ENCODE data around the gene HMGCR. TPM values are rescaled to one million over a fixed set of nuclear protein-coding genes. Genes with fewer than 3 reads are reported as not detected.
"Not testable (repeated sequence)": the region's sequence is repeated elsewhere in the genome, so short reads cannot be mapped to it uniquely, and the experiment has no call there.

Gene HMGCR
- total RNA-seq, 1 experiment from 2014 or later, result 101 TPM

GRCh38 chr5:75303419-75303818 is 33.6 kb upstream of the HMGCR start:
- TF ChIP-seq RAD21 (IDR thresholded peaks at IDR 0.05; ENCODE audit: low read depth), result no peak
- TF ChIP-seq YY1 (IDR thresholded peaks at IDR 0.05; ENCODE audit: extremely low read depth, insufficient replicate concordance, low read depth, low read length), result no peak
- TF ChIP-seq POLR2A (IDR thresholded peaks at IDR 0.05; ENCODE audit: borderline replicate concordance, extremely low read depth, insufficient read depth, insufficient read length), result no peak
- no peak for TF ChIP-seq ZBTB33 (IDR thresholded peaks at IDR 0.05; ENCODE audit: extremely low read depth, insufficient replicate concordance, low read length)
- TF ChIP-seq EZH2phosphoT487 (IDR thresholded peaks at IDR 0.05; ENCODE audit: borderline replicate concordance), result no peak
- no peak for TF ChIP-seq EZH2 (IDR thresholded peaks at IDR 0.05)
- TF ChIP-seq CEBPB (IDR thresholded peaks at IDR 0.05; ENCODE audit: low read depth), result no peak
- TF ChIP-seq POLR2AphosphoS5 (IDR thresholded peaks at IDR 0.05; ENCODE audit: low read depth, low read length), result no peak
- ChIA-PET RAD21 (ENCODE audit: low non-redundant PET in 1 of 2, low total read pairs in 2 of 2, uncharacterized antibody in 2 of 2, unreplicated experiment in 2 of 2) (no interaction called here), POLR2A (no interaction called here), CTCF (no interaction called here)
- Histone ChIP-seq H3K27me3 (ENCODE audit: insufficient read depth, low read length) (no peaks in the 10 kb centered on the region), H3K9me2 (ENCODE audit: insufficient read depth) (no peaks in the 10 kb centered on the region), H4K20me1 (ENCODE audit: insufficient read depth) (no peaks in the 10 kb centered on the region), H3K4me3 (replicated peaks in 1 of 2; ENCODE audit: low read depth in 1 of 2, low read length in 2 of 2) (no peak overlapping the region), H3K9ac (ENCODE audit: low read length) (no peak overlapping the region), H3K79me2 (ENCODE audit: insufficient read depth, low read length) (no peaks in the 10 kb centered on the region), H3K4me2 (ENCODE audit: low read length) (no peak overlapping the region), H3K4me1 (ENCODE audit: control insufficient read depth in 1 of 2, insufficient read depth in 2 of 2, low read length in 2 of 2) (no peaks in the 10 kb centered on the region), H3K9me3 (ENCODE audit: control insufficient read depth in 1 of 2, insufficient read depth in 1 of 2, low read depth in 1 of 2, low read length in 2 of 2) (no peaks in the 10 kb centered on the region), H3K36me3 (ENCODE audit: control insufficient read depth in 1 of 2, insufficient read depth in 2 of 2, low read length in 2 of 2) (no peaks in the 10 kb centered on the region), H2AFZ (ENCODE audit: low read depth, low read length, poor library complexity, severe bottlenecking) (no peak overlapping the region), H3K27ac (ENCODE audit: low read depth, low read length) (no peak overlapping the region)
- DNase-seq (ENCODE audit: low read depth, low spot score) (no peak), ATAC-seq (no peak)
- intact Hi-C loops (cut with micrococcal nuclease), result no loop called here
- BruUV-seq (replicated peaks), result no TSS peak

- POLR2A ChIA-PET; H3K9me3 ChIP-seq (ENCODE audit: control insufficient read depth in 1 of 2, insufficient read depth in 1 of 2, low read depth in 1 of 2, low read length in 2 of 2); CTCF ChIA-PET; H3K4me1 ChIP-seq (ENCODE audit: control insufficient read depth in 1 of 2, insufficient read depth in 2 of 2, low read length in 2 of 2); H2AFZ ChIP-seq (ENCODE audit: low read depth, low read length, poor library complexity, severe bottlenecking); RAD21 ChIA-PET (ENCODE audit: low non-redundant PET in 1 of 2, low total read pairs in 2 of 2, uncharacterized antibody in 2 of 2, unreplicated experiment in 2 of 2); H3K36me3 ChIP-seq (ENCODE audit: control insufficient read depth in 1 of 2, insufficient read depth in 2 of 2, low read length in 2 of 2); H3K9ac ChIP-seq (ENCODE audit: low read length); H3K9me2 ChIP-seq (ENCODE audit: insufficient read depth); H3K79me2 ChIP-seq (ENCODE audit: insufficient read depth, low read length); ATAC-seq; H3K4me3 ChIP-seq (replicated peaks in 1 of 2; ENCODE audit: low read depth in 1 of 2, low read length in 2 of 2); DNase-seq (ENCODE audit: low read depth, low spot score); BruUV-seq (replicated peaks); H4K20me1 ChIP-seq (ENCODE audit: insufficient read depth); intact Hi-C loops (cut with micrococcal nuclease); H3K27me3 ChIP-seq (ENCODE audit: insufficient read depth, low read length); H3K27ac ChIP-seq (ENCODE audit: low read depth, low read length); H3K4me2 ChIP-seq (ENCODE audit: low read length): not testable (repeated sequence)
Observed at GRCh38 chr5:75304486-75304885, 32.5 kb upstream of the HMGCR start.
